Karpas-422 (cell line): ENCODE data around the gene SIAH3. TPM values are rescaled to one million over a fixed set of nuclear protein-coding genes. Genes with fewer than 3 reads are reported as not detected.

Source experiments
- DNase-seq: peaks from one replicate; pipeline ENCODE4 v3.0.0-alpha.2; 2015
- H2AFZ ChIP-seq: fragments of 200-600 bp; sonication (generic); 2 replicates; pipeline ENCODE4 v1.6.1; 2014; ENCODE audit warnings: antibody characterized with exemption, low read length, mixed read lengths
- H3K27ac ChIP-seq: fragments of 200-600 bp; sonication (generic); 2 replicates; pipeline ENCODE4 v1.5.1; 2014; ENCODE audit warnings: mild to moderate bottlenecking, low read length, moderate library complexity
- H3K27me3 ChIP-seq: fragments of 200-600 bp; sonication (generic); 2 replicates; pipeline ENCODE4 v1.6.1; 2014; ENCODE audit warnings: low read length, mixed read lengths
- H3K36me3 ChIP-seq: fragments of 200-600 bp; sonication (generic); 2 replicates; pipeline ENCODE4 v1.6.1; 2014; ENCODE audit warnings: low read length, mixed read lengths; ENCODE audit not compliant: insufficient read depth
- H3K4me1 ChIP-seq: fragments of 200-600 bp; sonication (generic); 2 replicates; pipeline ENCODE4 v1.6.1; 2014; ENCODE audit warnings: mild to moderate bottlenecking, low read length, mixed read lengths
- H3K4me2 ChIP-seq: fragments of 200-600 bp; sonication (generic); 2 replicates; pipeline ENCODE4 v1.6.1; 2014; ENCODE audit warnings: low read length, low read depth, mild to moderate bottlenecking; ENCODE audit not compliant: poor library complexity, severe bottlenecking
- H3K4me3 ChIP-seq: fragments of 200-600 bp; sonication (generic); 2 replicates; pipeline ENCODE4 v1.5.1; 2014; ENCODE audit warnings: mild to moderate bottlenecking, antibody characterized with exemption, low read length, mixed read lengths
- H3K79me2 ChIP-seq: fragments of 200-600 bp; sonication (generic); 2 replicates; pipeline ENCODE4 v1.6.1; 2014; ENCODE audit warnings: mild to moderate bottlenecking, low read length, mixed read lengths
- H3K9ac ChIP-seq: fragments of 200-600 bp; sonication (generic); 2 replicates; pipeline ENCODE4 v1.6.0; 2014; ENCODE audit warnings: low read length
- H3K9me2 ChIP-seq: fragments of 200-600 bp; sonication (generic), shearing (Covaris generic); replicated peaks from 2 replicates; pipeline ENCODE4 v1.6.0; 2014; ENCODE audit warnings: mild to moderate bottlenecking, low read length, moderate library complexity; ENCODE audit not compliant: insufficient read depth
- H3K9me3 ChIP-seq: fragments of 300-700, 200-600 bp; sonication (generic); 2 replicates; pipeline ENCODE4 v1.6.1; 2014; ENCODE audit warnings: low read length, mixed read lengths
- H4K20me1 ChIP-seq: fragments of 200-600 bp; sonication (generic); 2 replicates; pipeline ENCODE4 v1.6.1; 2014; ENCODE audit warnings: mild to moderate bottlenecking, antibody characterized with exemption, low read length, low read depth; ENCODE audit not compliant: insufficient read depth
- total RNA-seq: library from RNA; depleted of rRNA; stranded (reverse); fragments of >200 nt; shearing (Covaris generic); gene quantifications from 2 replicates; pipeline ENCODE4 v1.2.3, GENCODE V29; 2014; ENCODE audit warnings: low replicate concordance

Gene SIAH3
- total RNA-seq, 1 experiment from 2014 or later = not detected

DNA sequence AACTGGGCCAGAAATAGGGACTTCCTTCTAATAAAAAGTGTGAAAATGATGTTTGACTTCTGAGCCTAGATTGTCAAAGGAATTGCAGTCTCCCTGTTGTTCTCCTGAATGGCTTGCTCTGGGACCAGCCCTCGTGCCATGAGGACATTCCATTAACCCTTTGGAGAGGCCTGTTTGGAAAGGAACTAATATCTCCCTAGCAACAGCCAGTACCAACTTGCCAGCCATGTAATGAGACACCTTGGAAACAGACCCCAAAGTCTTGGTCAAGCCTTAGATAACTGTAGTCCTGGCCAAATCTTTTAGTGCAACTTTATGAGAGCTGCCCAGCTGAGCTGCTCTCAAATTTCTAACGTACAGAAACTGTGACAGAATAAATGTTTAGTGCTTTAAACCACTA is 8.2 kb upstream of the SIAH3 start:
- DNase-seq = no peak
- Histone ChIP-seq H3K9me3 (no peaks in the 10 kb centered on the region), H3K9ac (no peak overlapping the region), H2AFZ (no peak overlapping the region), H3K27ac (no peak overlapping the region), H4K20me1 (no peaks in the 10 kb centered on the region), H3K27me3 (no peaks in the 10 kb centered on the region), H3K4me1 (no peaks in the 10 kb centered on the region), H3K79me2 (no peaks in the 10 kb centered on the region), H3K36me3 (no peaks in the 10 kb centered on the region), H3K4me3 (no peak overlapping the region), H3K4me2 (no peak overlapping the region), H3K9me2 (no peaks in the 10 kb centered on the region)

DNA sequence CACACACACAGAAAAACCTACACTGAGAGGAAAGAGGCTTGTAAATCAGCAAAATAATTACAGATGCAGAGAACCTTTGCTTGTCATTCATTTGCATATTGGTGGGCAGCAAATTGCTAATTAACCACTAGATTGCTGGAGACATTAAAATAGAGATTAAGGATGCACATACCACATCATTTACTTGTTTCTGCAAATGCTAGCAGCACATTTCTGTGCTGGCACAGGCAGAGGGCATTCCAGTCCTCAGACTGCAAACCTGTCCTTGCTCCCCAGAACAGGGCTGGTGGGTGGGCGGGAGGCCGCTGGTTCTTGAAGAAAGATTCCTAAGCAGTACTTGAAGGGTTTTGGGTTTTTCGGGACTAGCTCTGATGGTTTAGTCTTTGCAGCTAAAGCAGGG is 941 bp upstream of the SIAH3 start:
- H3K79me2 ChIP-seq = no peaks in the 10 kb centered on the region
- H3K4me2 ChIP-seq = no peak overlapping the region
- H3K27me3 ChIP-seq = peaks cover 5% of the 10 kb centered on the region; the same call in 1 of the 2 replicates
- no peak overlapping the region for H2AFZ ChIP-seq
- H3K4me3 ChIP-seq = no peak overlapping the region
- peaks cover 3% of the 10 kb centered on the region; the same call in 1 of the 2 replicates for H3K4me1 ChIP-seq
- no peaks in the 10 kb centered on the region for H3K36me3 ChIP-seq
- no peaks in the 10 kb centered on the region for H3K9me2 ChIP-seq
- no peak for DNase-seq
- no peak overlapping the region for H3K27ac ChIP-seq
- no peaks in the 10 kb centered on the region for H4K20me1 ChIP-seq
- no peaks in the 10 kb centered on the region for H3K9me3 ChIP-seq
- no peak overlapping the region for H3K9ac ChIP-seq

DNA sequence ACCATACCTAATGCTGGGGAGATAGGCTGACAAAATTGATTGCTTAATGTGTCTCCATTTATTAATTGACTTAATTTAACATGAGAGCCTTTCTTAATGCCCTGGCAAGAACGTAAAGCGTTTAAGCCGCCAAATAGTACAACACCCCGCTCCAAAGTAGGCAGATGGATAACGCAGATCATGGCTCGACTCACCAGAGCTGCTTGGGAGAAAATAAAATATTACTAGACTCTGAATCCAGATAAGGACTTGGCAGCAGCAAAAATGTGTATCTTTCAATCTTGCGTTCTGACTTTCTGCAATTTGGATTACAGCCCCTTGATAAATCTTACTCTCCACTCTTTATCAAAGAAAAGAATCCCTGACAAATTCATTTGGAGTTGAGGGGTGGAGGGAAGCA is 403 bp upstream of the SIAH3 start:
- no peaks in the 10 kb centered on the region for H3K79me2 ChIP-seq
- H3K27ac ChIP-seq = no peak overlapping the region
- no peaks in the 10 kb centered on the region for H3K36me3 ChIP-seq
- peaks cover 3% of the 10 kb centered on the region; the same call in 1 of the 2 replicates for H3K4me1 ChIP-seq
- H4K20me1 ChIP-seq = no peaks in the 10 kb centered on the region
- no peak overlapping the region for H3K4me3 ChIP-seq
- H3K9me2 ChIP-seq = no peaks in the 10 kb centered on the region
- peaks cover 5% of the 10 kb centered on the region; the same call in 1 of the 2 replicates for H3K27me3 ChIP-seq
- no peak for DNase-seq
- H3K9me3 ChIP-seq = no peaks in the 10 kb centered on the region
- no peak overlapping the region for H3K4me2 ChIP-seq
- H2AFZ ChIP-seq = no peak overlapping the region
- H3K9ac ChIP-seq = no peak overlapping the region

DNA sequence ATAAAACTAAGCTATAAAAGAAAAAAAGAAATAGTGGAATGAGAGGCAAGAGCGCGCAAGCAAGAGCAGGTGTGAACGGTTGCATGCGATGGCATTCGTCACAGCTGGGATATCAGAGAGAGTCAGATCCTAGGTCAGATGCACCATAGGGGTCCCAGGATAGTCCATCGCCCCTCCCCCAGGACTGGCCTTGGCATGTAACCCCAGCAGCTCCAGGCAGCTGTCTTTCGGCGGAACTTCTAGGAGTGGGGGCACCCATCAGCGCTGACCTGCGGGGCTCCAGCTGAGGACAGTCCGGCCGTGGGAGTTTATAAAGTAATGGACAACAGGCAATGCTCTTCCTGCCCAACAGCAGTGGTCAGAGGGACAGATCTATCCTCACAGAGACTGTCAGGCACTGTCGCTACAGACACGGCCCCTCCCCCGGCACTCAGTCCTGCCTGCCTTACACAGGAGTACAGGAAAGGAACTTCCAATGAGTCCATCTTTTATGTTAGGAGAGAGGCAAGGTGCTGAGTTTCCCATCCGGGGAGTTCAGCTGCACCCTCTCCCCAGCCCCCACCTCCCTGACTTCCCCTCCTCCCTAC is 1.4 kb downstream of the SIAH3 start:
- no peak overlapping the region for H2AFZ ChIP-seq
- H3K27me3 ChIP-seq = peaks cover 5% of the 10 kb centered on the region; the same call in 1 of the 2 replicates
- no peaks in the 10 kb centered on the region for H3K79me2 ChIP-seq
- H3K4me1 ChIP-seq = peaks cover 3% of the 10 kb centered on the region; the same call in 1 of the 2 replicates
- H3K36me3 ChIP-seq = no peaks in the 10 kb centered on the region
- no peaks in the 10 kb centered on the region for H4K20me1 ChIP-seq
- H3K4me3 ChIP-seq = no peak overlapping the region
- H3K9ac ChIP-seq = no peak overlapping the region
- no peak overlapping the region for H3K27ac ChIP-seq
- no peaks in the 10 kb centered on the region for H3K9me2 ChIP-seq
- no peak for DNase-seq
- no peaks in the 10 kb centered on the region for H3K9me3 ChIP-seq
- no peak overlapping the region for H3K4me2 ChIP-seq

DNA sequence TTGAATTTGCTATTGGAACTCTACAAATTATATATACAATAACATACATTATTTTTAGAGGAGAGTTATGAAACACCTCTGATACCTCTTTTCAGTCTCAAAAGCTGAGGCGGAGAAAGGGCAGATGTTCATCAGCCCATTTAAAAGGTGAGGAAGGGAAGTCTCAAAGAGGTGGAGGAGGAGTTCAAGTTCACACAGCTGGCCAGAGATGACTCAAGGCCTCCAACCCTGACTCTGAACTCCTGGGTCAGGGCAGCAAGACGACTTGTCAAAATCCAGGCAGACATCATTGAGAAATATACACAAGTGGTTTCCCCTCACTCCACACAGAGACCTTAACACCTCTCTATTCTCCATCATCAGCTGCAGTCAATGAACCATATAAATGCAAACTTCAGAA is 2.1 kb downstream of the SIAH3 start:
- Histone ChIP-seq H3K9me3 (no peaks in the 10 kb centered on the region), H4K20me1 (no peaks in the 10 kb centered on the region), H3K27ac (no peak overlapping the region), H2AFZ (no peak overlapping the region), H3K9ac (no peak overlapping the region), H3K36me3 (no peaks in the 10 kb centered on the region), H3K27me3 (peaks cover 5% of the 10 kb centered on the region; the same call in 1 of the 2 replicates), H3K4me3 (no peak overlapping the region), H3K4me1 (peaks cover 3% of the 10 kb centered on the region; the same call in 1 of the 2 replicates), H3K79me2 (no peaks in the 10 kb centered on the region), H3K4me2 (no peak overlapping the region), H3K9me2 (no peaks in the 10 kb centered on the region)
- DNase-seq = no peak

DNA sequence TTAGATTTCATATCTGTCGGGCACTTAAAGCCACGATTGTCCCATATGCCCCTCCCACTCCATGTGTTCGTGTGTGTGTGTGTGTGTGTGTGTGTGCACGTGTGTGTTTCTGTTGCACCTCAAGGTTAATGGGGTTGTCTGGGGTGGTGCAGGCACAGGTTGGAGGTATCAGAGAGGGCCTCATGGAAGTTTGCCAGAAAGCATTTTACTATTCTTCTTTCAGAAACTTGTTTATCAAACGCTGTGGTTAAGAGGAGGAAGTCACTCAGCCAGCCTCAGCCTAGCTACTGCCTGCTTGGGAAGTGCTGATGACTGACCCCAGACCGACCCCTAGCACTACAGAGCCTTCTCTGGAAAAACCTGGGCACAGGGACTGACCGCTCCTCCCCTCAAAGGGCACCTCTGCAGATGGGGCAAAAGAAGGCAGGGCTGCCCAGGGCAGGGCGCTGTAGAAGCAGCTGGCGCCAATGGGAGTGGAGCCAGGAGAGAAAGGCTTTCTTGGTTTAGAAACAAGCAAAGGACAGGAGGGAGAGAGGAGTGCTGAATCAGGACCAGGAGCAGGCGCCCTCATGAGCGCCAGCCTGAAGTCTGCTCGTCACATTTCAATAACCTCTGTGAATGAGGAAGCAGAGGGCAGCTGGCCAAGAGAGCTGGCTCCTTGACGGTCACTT is 3.9 kb downstream of the SIAH3 start:
- no peak for DNase-seq
- Histone ChIP-seq H2AFZ (no peak overlapping the region), H3K27ac (no peak overlapping the region), H3K9me2 (no peaks in the 10 kb centered on the region), H3K9me3 (no peaks in the 10 kb centered on the region), H3K4me2 (no peak overlapping the region), H3K4me3 (no peak overlapping the region), H3K79me2 (no peaks in the 10 kb centered on the region), H3K4me1 (peaks cover 3% of the 10 kb centered on the region; the same call in 1 of the 2 replicates), H3K36me3 (no peaks in the 10 kb centered on the region), H3K27me3 (0 out of 2 replicates have a peak, but pooled peaks cover 2% of the 10 kb centered on the region), H3K9ac (no peak overlapping the region), H4K20me1 (no peaks in the 10 kb centered on the region)

DNA sequence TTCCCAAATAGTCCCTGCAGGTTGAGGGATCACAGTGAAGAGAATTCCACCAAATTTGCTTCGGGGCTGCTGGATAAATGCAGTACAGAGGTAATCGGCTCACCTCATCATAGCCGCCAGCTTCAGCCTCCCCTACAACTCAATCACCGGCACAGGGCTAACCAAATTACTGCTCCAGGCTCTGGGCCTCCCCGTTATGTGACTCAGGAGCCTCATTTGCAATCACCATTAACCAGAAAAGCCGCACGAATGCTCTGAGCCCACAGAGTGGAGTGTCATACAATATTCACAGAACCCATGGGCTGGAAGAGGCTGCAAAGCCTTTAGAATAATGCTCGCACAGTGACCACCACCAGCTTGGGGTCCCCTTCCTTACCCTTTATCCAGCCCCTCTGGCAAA is 4.9 kb downstream of the SIAH3 start:
- H3K9ac ChIP-seq = no peak overlapping the region
- no peaks in the 10 kb centered on the region for H4K20me1 ChIP-seq
- H3K27me3 ChIP-seq = 0 out of 2 replicates have a peak, but pooled peaks cover 2% of the 10 kb centered on the region
- H3K79me2 ChIP-seq = no peaks in the 10 kb centered on the region
- H3K27ac ChIP-seq = no peak overlapping the region
- no peak overlapping the region for H2AFZ ChIP-seq
- DNase-seq = no peak
- no peak overlapping the region for H3K4me2 ChIP-seq
- H3K9me2 ChIP-seq = no peaks in the 10 kb centered on the region
- peaks cover 3% of the 10 kb centered on the region; the same call in 1 of the 2 replicates for H3K4me1 ChIP-seq
- no peaks in the 10 kb centered on the region for H3K36me3 ChIP-seq
- H3K9me3 ChIP-seq = no peaks in the 10 kb centered on the region
- no peak overlapping the region for H3K4me3 ChIP-seq

DNA sequence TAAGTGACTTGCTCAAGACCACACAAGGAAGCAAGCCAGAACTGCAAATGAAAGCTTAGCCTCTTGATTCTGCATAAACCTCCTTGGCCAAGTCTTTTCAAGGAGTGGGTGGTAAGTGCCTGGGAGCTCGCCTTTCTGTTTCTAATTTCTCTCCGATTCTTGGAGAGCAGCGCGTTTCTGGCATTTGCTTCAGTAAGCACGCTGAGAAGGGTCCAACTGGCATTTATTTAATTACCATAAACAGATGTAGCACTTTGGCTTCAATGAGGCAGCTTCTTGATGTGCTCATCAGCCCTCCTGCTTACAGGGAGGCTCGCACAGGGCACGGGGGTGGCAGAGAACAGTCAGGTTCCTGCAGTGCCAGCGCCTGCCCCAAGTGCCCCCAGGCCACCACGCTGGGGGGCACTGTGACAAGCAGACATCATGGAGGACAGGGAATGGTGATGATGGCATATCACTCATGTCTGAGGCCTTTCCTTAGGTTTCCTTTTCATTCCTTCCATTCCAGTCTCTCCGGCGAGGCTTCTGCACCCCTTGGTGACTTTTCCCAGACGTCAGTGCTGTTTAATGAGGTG is 13.3 kb downstream of the SIAH3 start:
- no peak overlapping the region for H3K4me2 ChIP-seq
- H2AFZ ChIP-seq = no peak overlapping the region
- no peaks in the 10 kb centered on the region for H3K79me2 ChIP-seq
- H3K4me1 ChIP-seq = no peaks in the 10 kb centered on the region
- H3K27me3 ChIP-seq = no peaks in the 10 kb centered on the region
- no peak overlapping the region for H3K9ac ChIP-seq
- no peaks in the 10 kb centered on the region for H3K36me3 ChIP-seq
- no peak overlapping the region for H3K27ac ChIP-seq
- DNase-seq = no peak
- no peaks in the 10 kb centered on the region for H3K9me2 ChIP-seq
- H4K20me1 ChIP-seq = no peaks in the 10 kb centered on the region
- H3K4me3 ChIP-seq = no peak overlapping the region
- H3K9me3 ChIP-seq = no peaks in the 10 kb centered on the region
